DND-41 (cell line): ENCODE measurements around the gene SRPK2.
A peak's percentile ranks its signal among the peaks of the same experiment; 100 is the strongest.

Experiments
- ATAC-seq: fragments of 200-7000 bp; cut with Tn5 transposase; 3 replicates; pipeline ENCODE4 v1.9.1; 2021; ENCODE audit warnings: low read depth; ENCODE audit not compliant: insufficient read depth
- DNase-seq: peaks from one replicate; pipeline ENCODE4 v3.0.0-alpha.2; 2020
- H2AFZ ChIP-seq: 2 replicates; pipeline ENCODE4 v1.6.0; 2012; ENCODE audit warnings: low read depth, low read length
- H3K27ac ChIP-seq: 2 replicates; pipeline ENCODE4 v1.5.1; 2012; ENCODE audit warnings: low read length, inconsistent platforms
- H3K27me3 ChIP-seq: fragments of 200-600 bp; sonication (generic); 2 replicates; pipeline ENCODE4 v1.6.0; 2012; ENCODE audit warnings: low read length, mild to moderate bottlenecking, inconsistent platforms; ENCODE audit not compliant: insufficient read depth, poor library complexity
- H3K36me3 ChIP-seq: 2 replicates; pipeline ENCODE4 v1.5.1; 2012; ENCODE audit warnings: low read length, inconsistent platforms; ENCODE audit not compliant: insufficient read depth
- H3K4me1 ChIP-seq: 2 replicates; pipeline ENCODE4 v1.5.1; 2012; ENCODE audit warnings: mild to moderate bottlenecking, low read length; ENCODE audit not compliant: insufficient read depth
- H3K4me2 ChIP-seq: 2 replicates; pipeline ENCODE4 v1.6.0; 2012; ENCODE audit warnings: mild to moderate bottlenecking, moderate library complexity, low read length, inconsistent platforms; ENCODE audit not compliant: insufficient read depth
- H3K4me3 ChIP-seq, 2 experiments: fragments of 200-600 bp in 1 of 2; shearing (Covaris generic) in 1 of 2; 2 replicates each; pipeline ENCODE4 v1.5.1; 2012 to 2016; ENCODE audit warnings: inconsistent platforms in 2 of 2, low read length in 2 of 2, mild to moderate bottlenecking in 2 of 2, low read depth in 1 of 2, moderate library complexity in 1 of 2
- H3K79me2 ChIP-seq: 2 replicates; pipeline ENCODE4 v1.6.0; 2012; ENCODE audit warnings: low read length, inconsistent platforms; ENCODE audit not compliant: insufficient read depth
- H3K9ac ChIP-seq: 2 replicates; pipeline ENCODE4 v1.6.0; 2012; ENCODE audit warnings: low read depth, mild to moderate bottlenecking, inconsistent platforms, low read length, moderate library complexity
- H3K9me3 ChIP-seq: 2 replicates; pipeline ENCODE4 v1.5.1; 2012; ENCODE audit warnings: low read length, moderate library complexity, mild to moderate bottlenecking, inconsistent platforms; ENCODE audit not compliant: insufficient read depth, severe bottlenecking
- H4K20me1 ChIP-seq: 2 replicates; pipeline ENCODE4 v1.6.0; 2012; ENCODE audit warnings: low read length; ENCODE audit not compliant: insufficient read depth
- EZH2 ChIP-seq: IDR thresholded peaks from 3 replicates; pipeline ENCODE4 v1.6.1; 2012; ENCODE audit warnings: borderline replicate concordance, low read depth, mild to moderate bottlenecking, moderate library complexity, low read length, inconsistent platforms; ENCODE audit not compliant: severe bottlenecking
- TF ChIP-seq, protein P1 (sequence below): IDR thresholded peaks from 2 replicates; pipeline ENCODE4 v1.5.1; 2012; ENCODE audit warnings: borderline replicate concordance, low read length, moderate library complexity, mild to moderate bottlenecking; ENCODE audit not compliant: poor library complexity, severe bottlenecking; ENCODE audit errors: extremely low read depth

The SRPK2 gene

DNA sequence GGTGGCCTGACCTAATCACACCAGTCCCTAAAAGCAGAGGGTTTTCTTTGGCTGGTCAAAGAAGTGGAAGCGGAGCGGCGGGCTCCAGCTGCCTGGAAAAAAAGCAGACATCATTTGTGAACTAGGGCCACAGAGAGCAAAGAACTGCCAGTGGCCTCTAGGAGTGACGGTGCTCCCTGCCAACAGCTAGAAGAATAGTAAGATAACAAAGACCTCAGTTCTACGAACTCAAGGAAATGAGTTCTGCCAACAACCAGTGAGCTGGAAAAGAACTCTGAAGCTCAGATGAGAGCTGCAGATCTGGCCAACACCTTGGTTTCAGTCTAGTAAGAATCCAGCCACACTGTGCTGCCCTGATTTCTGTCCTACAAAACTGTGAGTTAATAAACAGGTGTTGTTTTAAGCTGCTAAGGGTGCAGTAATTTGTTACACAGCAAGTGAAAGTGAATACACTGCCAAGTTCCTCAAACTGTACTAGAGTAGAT lies 178.0 kb downstream of the SRPK2 start:
- peak overlapping the region; percentile 41; the same call in 1 of the 2 replicates for H3K27ac ChIP-seq
- peaks cover 100% of the 10 kb centered on the region for H3K79me2 ChIP-seq
- H3K9ac ChIP-seq: no peak overlapping the region
- H3K27me3 ChIP-seq: no peaks in the 10 kb centered on the region
- H2AFZ ChIP-seq: no peak overlapping the region
- peak; percentile 63 for ATAC-seq
- H4K20me1 ChIP-seq: peaks cover 97% of the 10 kb centered on the region
- peaks cover 58% of the 10 kb centered on the region for H3K4me1 ChIP-seq
- no peak for TF ChIP-seq EZH2
- TF ChIP-seq, protein P1, sequence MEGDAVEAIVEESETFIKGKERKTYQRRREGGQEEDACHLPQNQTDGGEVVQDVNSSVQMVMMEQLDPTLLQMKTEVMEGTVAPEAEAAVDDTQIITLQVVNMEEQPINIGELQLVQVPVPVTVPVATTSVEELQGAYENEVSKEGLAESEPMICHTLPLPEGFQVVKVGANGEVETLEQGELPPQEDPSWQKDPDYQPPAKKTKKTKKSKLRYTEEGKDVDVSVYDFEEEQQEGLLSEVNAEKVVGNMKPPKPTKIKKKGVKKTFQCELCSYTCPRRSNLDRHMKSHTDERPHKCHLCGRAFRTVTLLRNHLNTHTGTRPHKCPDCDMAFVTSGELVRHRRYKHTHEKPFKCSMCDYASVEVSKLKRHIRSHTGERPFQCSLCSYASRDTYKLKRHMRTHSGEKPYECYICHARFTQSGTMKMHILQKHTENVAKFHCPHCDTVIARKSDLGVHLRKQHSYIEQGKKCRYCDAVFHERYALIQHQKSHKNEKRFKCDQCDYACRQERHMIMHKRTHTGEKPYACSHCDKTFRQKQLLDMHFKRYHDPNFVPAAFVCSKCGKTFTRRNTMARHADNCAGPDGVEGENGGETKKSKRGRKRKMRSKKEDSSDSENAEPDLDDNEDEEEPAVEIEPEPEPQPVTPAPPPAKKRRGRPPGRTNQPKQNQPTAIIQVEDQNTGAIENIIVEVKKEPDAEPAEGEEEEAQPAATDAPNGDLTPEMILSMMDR: peak; percentile 8
- DNase-seq: no peak
- no peak overlapping the region for H3K4me2 ChIP-seq
- H3K36me3 ChIP-seq: peaks cover 60% of the 10 kb centered on the region
- H3K4me3 ChIP-seq: no peak overlapping the region
- no peaks in the 10 kb centered on the region for H3K9me3 ChIP-seq

DNA sequence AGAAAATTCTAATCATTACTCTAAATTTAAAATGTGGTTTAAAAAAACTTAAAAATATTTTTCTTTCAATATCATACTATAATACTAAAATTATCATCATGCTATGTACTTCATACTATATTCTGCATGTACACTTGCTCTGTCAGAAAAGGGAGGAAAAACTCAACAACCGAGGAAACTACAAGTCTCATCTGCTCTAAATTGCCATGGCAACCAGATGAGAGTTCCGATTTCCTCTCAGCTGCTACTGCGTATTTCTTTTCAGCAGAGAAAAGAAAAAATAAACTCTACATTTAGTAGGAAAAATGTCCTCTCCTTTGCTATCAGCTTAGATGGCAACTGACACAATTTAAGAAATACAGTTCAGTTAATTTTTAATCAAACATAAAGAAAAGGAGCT lies 178.9 kb downstream of the SRPK2 start:
- no peak for DNase-seq
- no peak overlapping the region for H2AFZ ChIP-seq
- peaks cover 100% of the 10 kb centered on the region for H3K79me2 ChIP-seq
- H3K36me3 ChIP-seq: peaks cover 61% of the 10 kb centered on the region
- H3K4me3 ChIP-seq: no peak overlapping the region
- no peaks in the 10 kb centered on the region for H3K9me3 ChIP-seq
- ATAC-seq: peak; percentile 42; the same call in 1 of the 3 replicates
- H3K9ac ChIP-seq: no peak overlapping the region
- H4K20me1 ChIP-seq: peaks cover 97% of the 10 kb centered on the region
- H3K27me3 ChIP-seq: no peaks in the 10 kb centered on the region
- TF ChIP-seq EZH2: no peak
- TF ChIP-seq, protein P1: no peak
- H3K4me2 ChIP-seq: no peak overlapping the region
- H3K27ac ChIP-seq: no peak overlapping the region
- peaks cover 54% of the 10 kb centered on the region for H3K4me1 ChIP-seq

DNA sequence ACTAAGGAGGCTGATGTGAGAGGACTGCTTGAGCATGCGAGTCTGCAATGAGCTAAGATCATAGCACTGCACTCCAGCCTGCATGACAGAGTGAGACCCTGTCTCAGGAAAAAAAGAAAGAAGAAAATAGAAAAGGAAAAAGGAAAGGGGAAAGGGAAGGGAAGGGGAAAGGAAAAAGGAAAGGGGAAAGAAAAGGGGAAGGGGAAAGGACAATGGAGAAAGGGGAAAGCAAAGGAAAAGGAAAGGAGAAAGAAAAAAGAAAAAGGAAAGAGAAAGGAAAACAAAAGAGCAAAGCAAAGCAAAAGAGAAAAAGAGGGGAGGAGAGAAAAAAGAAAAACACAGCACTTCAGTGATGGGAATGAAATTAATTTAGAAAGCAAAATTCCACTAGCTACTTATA lies 179.3 kb downstream of the SRPK2 start:
- DNase-seq (no peak), ATAC-seq (no peak)
- no peak overlapping the region for H3K9ac ChIP-seq
- no peak overlapping the region for H3K4me3 ChIP-seq
- no peaks in the 10 kb centered on the region for H3K9me3 ChIP-seq
- peaks cover 49% of the 10 kb centered on the region for H3K4me1 ChIP-seq
- H2AFZ ChIP-seq: no peak overlapping the region
- H3K79me2 ChIP-seq: peaks cover 100% of the 10 kb centered on the region
- peaks cover 64% of the 10 kb centered on the region for H3K36me3 ChIP-seq
- peaks cover 97% of the 10 kb centered on the region for H4K20me1 ChIP-seq
- no peak overlapping the region for H3K4me2 ChIP-seq
- no peaks in the 10 kb centered on the region for H3K27me3 ChIP-seq
- H3K27ac ChIP-seq: 0 out of 2 replicates have a peak overlapping the region, but pooled peaks have one; percentile 10
- TF ChIP-seq, protein P1: no peak
- TF ChIP-seq EZH2: no peak
